SK-N-SH (cell line): ENCODE results near the gene WWC2. TPM values are rescaled to one million over a fixed set of nuclear protein-coding genes. Genes with fewer than 3 reads are reported as not detected.

Source experiments
- CTCF ChIA-PET: fragments of 300-600, 350-600 bp; formaldehyde crosslinking; extraction: SDS; loops from one replicate; lab custom pipeline; 2021; lab: Yijun Ruan, JAX
- POLR2A ChIA-PET: fragments of 350-600 bp; sonication (Branson Sonifier 250); formaldehyde crosslinking; extraction: SDS; loops from one replicate; lab custom pipeline; 2020; ENCODE audit warnings: antibody characterized with exemption, inconsistent platforms; lab: Yijun Ruan, JAX
- DNase-seq: peaks from one replicate; pipeline ENCODE4 v3.0.0; 2012
- H2AFZ ChIP-seq: fragments of 200-600 bp; sonication (generic); 2 replicates; pipeline ENCODE4 v1.8.1; 2016; ENCODE audit warnings: antibody characterized with exemption, mild to moderate bottlenecking, low read depth
- H3F3A ChIP-seq: fragments of 200-600 bp; sonication (generic); replicated peaks from 2 replicates; pipeline ENCODE3; 2016; ENCODE audit warnings: antibody characterized with exemption, mild to moderate bottlenecking; ENCODE audit not compliant: insufficient read depth
- H3K27ac ChIP-seq, 2 experiments: fragments of 200-500 bp in 1 of 2; fragments of 200-600 bp in 1 of 2; sonication (Bioruptor generic) in 1 of 2; sonication (generic), shearing (Covaris generic) in 1 of 2; 2 replicates each; pipeline versions ENCODE4 v1.5.1 to v1.6.1; 2014 to 2016; ENCODE audit warnings: low read depth in 2 of 2, inconsistent platforms in 1 of 2, low read length in 1 of 2, mild to moderate bottlenecking in 1 of 2, mixed read lengths in 1 of 2
- H3K27me3 ChIP-seq: fragments of 200-600 bp; sonication (generic), shearing (Covaris generic); 2 replicates; pipeline ENCODE4 v1.6.1; 2016; ENCODE audit warnings: mixed run types; ENCODE audit not compliant: insufficient read depth
- H3K36me3 ChIP-seq, 2 experiments: fragments of 200-500 bp in 1 of 2; fragments of 200-600 bp in 1 of 2; sonication (Bioruptor generic) in 1 of 2; sonication (generic) in 1 of 2; replicated peaks in 1 of 2; 2 replicates each; pipeline versions ENCODE3 to v1.5.1; 2014 to 2016; ENCODE audit warnings: low read length in 1 of 2, mild to moderate bottlenecking in 1 of 2; ENCODE audit not compliant: insufficient read depth in 2 of 2, control insufficient read depth in 1 of 2
- H3K4me1 ChIP-seq, 2 experiments: fragments of 200-500 bp in 1 of 2; fragments of 200-600 bp in 1 of 2; sonication (Bioruptor generic) in 1 of 2; sonication (generic), shearing (Covaris generic) in 1 of 2; 2 replicates each; pipeline versions ENCODE4 v1.5.1 to v1.6.1; 2014 to 2016; ENCODE audit warnings: low read depth in 1 of 2, low read length in 1 of 2, mixed run types in 1 of 2; ENCODE audit not compliant: insufficient read depth in 2 of 2, control insufficient read depth in 1 of 2
- H3K4me2 ChIP-seq: fragments of 200-600 bp; sonication (generic), shearing (Covaris generic); 2 replicates; pipeline ENCODE4 v1.6.1; 2017; ENCODE audit warnings: mixed run types
- H3K4me3 ChIP-seq, 2 experiments: fragments of 200-500 bp in 1 of 2; fragments of 200-600 bp in 1 of 2; sonication (Bioruptor generic) in 1 of 2; sonication (generic), shearing (Covaris generic) in 1 of 2; 2 replicates each; pipeline versions ENCODE4 v1.5.1 to v1.8.1; 2014 to 2016; ENCODE audit warnings: low read depth in 2 of 2, inconsistent platforms in 1 of 2, low read length in 1 of 2, mild to moderate bottlenecking in 1 of 2, mixed read lengths in 1 of 2, moderate library complexity in 1 of 2
- H3K79me2 ChIP-seq: fragments of 200-600 bp; sonication (generic); 2 replicates; pipeline ENCODE4 v1.8.1; 2017; ENCODE audit warnings: mild to moderate bottlenecking; ENCODE audit not compliant: insufficient read depth
- H3K9ac ChIP-seq: fragments of 200-600 bp; sonication (generic); 2 replicates; pipeline ENCODE4 v1.6.1; 2017; ENCODE audit warnings: mixed run types
- H3K9me2 ChIP-seq: fragments of 200-600 bp; sonication (generic); 2 replicates; pipeline ENCODE4 v1.6.1; 2017; ENCODE audit warnings: mixed run types
- H3K9me3 ChIP-seq: fragments of 200-600 bp; sonication (generic); 2 replicates; pipeline ENCODE4 v1.6.1; 2017; ENCODE audit warnings: mixed run types, mild to moderate bottlenecking, moderate library complexity
- H4K20me1 ChIP-seq: fragments of 200-600 bp; sonication (generic); 2 replicates; pipeline ENCODE4 v1.6.1; 2017; ENCODE audit warnings: mild to moderate bottlenecking, mixed run types; ENCODE audit not compliant: insufficient read depth
- CHD2 ChIP-seq: fragments of 150-350 bp; IDR thresholded peaks from 2 replicates; pipeline ENCODE4 v1.6.1; 2018; ENCODE audit warnings: low read length; ENCODE audit not compliant: partially characterized antibody
- ELF1 ChIP-seq: IDR thresholded peaks from 2 replicates; pipeline ENCODE4 v1.4.0; 2012
- FOXM1 ChIP-seq: IDR thresholded peaks from 2 replicates; pipeline ENCODE4 v1.4.0; 2012; ENCODE audit warnings: low read depth, mild to moderate bottlenecking
- GATA2 ChIP-seq: sonication (generic); formaldehyde crosslinking; IDR thresholded peaks from 2 replicates; pipeline ENCODE4 v1.5.0; 2020; ENCODE audit warnings: mild to moderate bottlenecking, missing genetic modification reagents
- NFIC ChIP-seq: IDR thresholded peaks from 2 replicates; pipeline ENCODE4 v1.4.0; 2012; ENCODE audit warnings: borderline replicate concordance
- NRF1 ChIP-seq: IDR thresholded peaks from 2 replicates; pipeline ENCODE4 v1.6.1; 2012; ENCODE audit warnings: low read depth, mild to moderate bottlenecking, low read length
- PBX3 ChIP-seq: IDR thresholded peaks from 2 replicates; pipeline ENCODE4; 2012
- POLR2AphosphoS5 ChIP-seq: IDR thresholded peaks from 2 replicates; pipeline ENCODE4 v1.6.1; 2012; ENCODE audit warnings: low read depth, low read length
- RAD21 ChIP-seq: IDR thresholded peaks from 2 replicates; pipeline ENCODE4 v1.6.1; 2012; ENCODE audit warnings: mild to moderate bottlenecking, low read length
- SIN3A ChIP-seq: IDR thresholded peaks from 2 replicates; pipeline ENCODE4 v1.6.1; 2012; ENCODE audit warnings: low read depth, mild to moderate bottlenecking, low read length, moderate library complexity, borderline replicate concordance
- SMC3 ChIP-seq: IDR thresholded peaks from 2 replicates; pipeline ENCODE4 v1.6.1; 2012; ENCODE audit warnings: low read depth, low read length, improper control_type of control experiment
- TAF1 ChIP-seq: IDR thresholded peaks from 2 replicates; pipeline ENCODE4 v1.6.1; 2012; ENCODE audit warnings: low read depth, mild to moderate bottlenecking, low read length, moderate library complexity, borderline replicate concordance
- TCF12 ChIP-seq: IDR thresholded peaks from 2 replicates; pipeline ENCODE4 v1.4.0; 2012
- TEAD4 ChIP-seq: IDR thresholded peaks from 2 replicates; pipeline ENCODE4 v1.4.0; 2012; ENCODE audit warnings: mild to moderate bottlenecking, borderline replicate concordance; ENCODE audit not compliant: insufficient read depth
- ZBTB33 ChIP-seq: IDR thresholded peaks from 2 replicates; pipeline ENCODE4 v1.4.0; 2012; ENCODE audit warnings: low read depth, borderline replicate concordance
- WGBS: methylation state at CpG from one replicate; pipeline ENCODE4 v1.1.6; 2017; ENCODE audit warnings: low lambda C conversion rate; 5-methylcytosine and 5-hydroxymethylcytosine counted together
- polyA plus RNA-seq, 3 experiments: library from polyadenylated mRNA; depleted of rRNA; stranded (reverse); fragments of >200 nt; gene quantifications; 2 replicates each; pipeline ENCODE4 v1.2.3, GENCODE V29; 2012
- TF ChIP-seq, protein P1 (sequence below): fragments of 150-350 bp; IDR thresholded peaks from 2 replicates; pipeline ENCODE4 v1.6.1; 2017; ENCODE audit warnings: antibody characterized with exemption, low read length, low read depth, borderline replicate concordance
- TF ChIP-seq, protein P2 (sequence below): fragments of 200-600 bp; sonication (generic); IDR thresholded peaks from 2 replicates; pipeline ENCODE4 v1.6.1; 2017; ENCODE audit warnings: antibody characterized with exemption, mild to moderate bottlenecking, moderate library complexity
- TF ChIP-seq, protein P3 (sequence below): IDR thresholded peaks from 2 replicates; pipeline ENCODE4 v1.4.0; 2012; ENCODE audit warnings: low read depth

Gene WWC2
- polyA plus RNA-seq, 1 of the 3 experiments (the other 2 are of a cell fraction), result 18.4 TPM

GRCh38 chr4:183172881-183173280, 73.8 kb downstream of the WWC2 start (continued):
- TF ChIP-seq TAF1 (no peak), NFIC (no peak), GATA2 (CRISPR knock-in tag) (no peak), ZBTB33 (no peak), RAD21 (no peak), ELF1 (no peak)

DNA sequence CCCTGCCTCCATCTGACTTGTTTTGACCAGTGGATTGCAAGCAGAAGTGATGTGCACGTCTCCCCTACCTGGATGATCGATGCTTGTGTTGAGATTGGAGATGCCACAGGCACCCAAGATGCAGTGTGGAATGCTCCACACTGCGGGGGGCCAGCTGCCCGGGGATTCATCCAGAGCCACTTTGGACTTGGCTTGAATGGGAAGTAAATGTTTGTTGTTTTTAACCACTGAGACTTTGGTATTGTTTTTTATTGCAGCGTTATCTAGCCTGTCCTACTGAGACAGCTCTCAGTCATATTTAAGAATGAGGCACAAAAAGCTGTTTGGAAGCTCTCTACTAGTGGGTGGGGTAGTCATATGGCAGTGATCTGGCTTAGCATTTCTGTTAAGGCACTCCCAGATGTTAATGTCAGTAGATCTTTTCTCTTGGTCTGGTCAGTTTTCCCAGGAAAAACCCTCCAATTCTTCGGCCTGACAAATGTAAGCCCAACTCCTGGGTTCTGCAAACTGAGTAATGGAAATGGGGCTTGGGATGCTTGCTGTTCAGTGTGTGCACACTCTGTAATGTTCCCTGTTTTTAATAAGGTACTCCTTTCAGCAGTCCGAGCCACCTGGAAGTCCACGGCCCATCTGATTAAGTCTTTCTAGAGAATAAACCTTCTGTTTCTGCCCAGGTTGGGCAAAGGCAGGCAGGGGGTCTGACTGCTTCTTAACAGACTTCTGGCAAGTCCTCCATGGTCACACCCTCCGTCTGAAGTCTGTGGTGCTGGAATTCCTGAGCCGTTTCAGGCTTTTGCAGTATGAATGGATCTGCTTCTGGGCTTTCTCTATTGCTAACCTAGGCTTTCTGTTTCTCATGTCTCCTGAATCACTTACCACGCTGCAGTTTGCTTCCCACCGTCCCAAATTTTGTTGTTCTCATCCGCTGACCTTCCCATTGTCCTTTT, 74.8 kb downstream of the WWC2 start:
- Histone ChIP-seq H2AFZ (no peak overlapping the region), H3K4me3 (no peak overlapping the region), H3K9ac (no peak overlapping the region), H3K4me2 (no peak overlapping the region), H3F3A (peaks cover 6% of the 10 kb centered on the region), H3K27me3 (no peaks in the 10 kb centered on the region), H3K27ac (no peak overlapping the region; a peak in 1 of 4 replicates), H4K20me1 (peaks cover 24% of the 10 kb centered on the region), H3K36me3 (no peaks in the 10 kb centered on the region), H3K4me1 (peaks cover 6 to 31% of the 10 kb centered on the region in 2 experiments; a peak in 3 of 4 replicates), H3K9me3 (no peaks in the 10 kb centered on the region), H3K9me2 (no peaks in the 10 kb centered on the region), H3K79me2 (peaks cover 91% of the 10 kb centered on the region)
- CTCF ChIA-PET, result no interaction called here
- DNase-seq, result no peak
- 77% methylated on average over 13 of the region's 13 CpGs for WGBS
- TF ChIP-seq CHD2 (no peak), SMC3 (no peak), SIN3A (no peak), TEAD4 (no peak), POLR2AphosphoS5 (no peak), FOXM1 (no peak), TCF12 (no peak), NRF1 (no peak), PBX3 (no peak), TAF1 (no peak)
- TF ChIP-seq, protein P1, sequence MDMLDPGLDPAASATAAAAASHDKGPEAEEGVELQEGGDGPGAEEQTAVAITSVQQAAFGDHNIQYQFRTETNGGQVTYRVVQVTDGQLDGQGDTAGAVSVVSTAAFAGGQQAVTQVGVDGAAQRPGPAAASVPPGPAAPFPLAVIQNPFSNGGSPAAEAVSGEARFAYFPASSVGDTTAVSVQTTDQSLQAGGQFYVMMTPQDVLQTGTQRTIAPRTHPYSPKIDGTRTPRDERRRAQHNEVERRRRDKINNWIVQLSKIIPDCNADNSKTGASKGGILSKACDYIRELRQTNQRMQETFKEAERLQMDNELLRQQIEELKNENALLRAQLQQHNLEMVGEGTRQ, result no peak
- TF ChIP-seq, protein P2, sequence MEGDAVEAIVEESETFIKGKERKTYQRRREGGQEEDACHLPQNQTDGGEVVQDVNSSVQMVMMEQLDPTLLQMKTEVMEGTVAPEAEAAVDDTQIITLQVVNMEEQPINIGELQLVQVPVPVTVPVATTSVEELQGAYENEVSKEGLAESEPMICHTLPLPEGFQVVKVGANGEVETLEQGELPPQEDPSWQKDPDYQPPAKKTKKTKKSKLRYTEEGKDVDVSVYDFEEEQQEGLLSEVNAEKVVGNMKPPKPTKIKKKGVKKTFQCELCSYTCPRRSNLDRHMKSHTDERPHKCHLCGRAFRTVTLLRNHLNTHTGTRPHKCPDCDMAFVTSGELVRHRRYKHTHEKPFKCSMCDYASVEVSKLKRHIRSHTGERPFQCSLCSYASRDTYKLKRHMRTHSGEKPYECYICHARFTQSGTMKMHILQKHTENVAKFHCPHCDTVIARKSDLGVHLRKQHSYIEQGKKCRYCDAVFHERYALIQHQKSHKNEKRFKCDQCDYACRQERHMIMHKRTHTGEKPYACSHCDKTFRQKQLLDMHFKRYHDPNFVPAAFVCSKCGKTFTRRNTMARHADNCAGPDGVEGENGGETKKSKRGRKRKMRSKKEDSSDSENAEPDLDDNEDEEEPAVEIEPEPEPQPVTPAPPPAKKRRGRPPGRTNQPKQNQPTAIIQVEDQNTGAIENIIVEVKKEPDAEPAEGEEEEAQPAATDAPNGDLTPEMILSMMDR, result no peak
- TF ChIP-seq, protein P3, sequence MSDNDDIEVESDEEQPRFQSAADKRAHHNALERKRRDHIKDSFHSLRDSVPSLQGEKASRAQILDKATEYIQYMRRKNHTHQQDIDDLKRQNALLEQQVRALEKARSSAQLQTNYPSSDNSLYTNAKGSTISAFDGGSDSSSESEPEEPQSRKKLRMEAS, result no peak
- POLR2A ChIA-PET, result no interaction called here
